GM23338 (cell line): ENCODE results near the gene GLS. TPM values are rescaled to one million over a fixed set of nuclear protein-coding genes. Genes with fewer than 3 reads are reported as not detected.

ENCODE experiments used
- ATAC-seq: fragments of 200-7000 bp; cut with Tn5 transposase; 3 replicates; pipeline ENCODE4 v1.9.1; 2020
- DNase-seq: peaks from one replicate; pipeline ENCODE4 v3.0.0-alpha.2; 2015; ENCODE audit warnings: low spot score
- H2AFZ ChIP-seq: fragments of 200-600 bp; sonication (generic); 2 replicates; pipeline ENCODE4 v1.8.0; 2016; ENCODE audit warnings: antibody characterized with exemption, mild to moderate bottlenecking, moderate library complexity
- H3F3A ChIP-seq: fragments of 200-600 bp; sonication (generic); replicated peaks from 2 replicates; pipeline ENCODE4 v1.8.0; 2017; ENCODE audit warnings: antibody characterized with exemption, mixed run types, low read depth
- H3K27ac ChIP-seq: fragments of 200-600 bp; sonication (generic); 2 replicates; pipeline ENCODE4 v1.6.1; 2016; ENCODE audit warnings: low read depth
- H3K27me3 ChIP-seq: fragments of 200-600 bp; sonication (generic); 2 replicates; pipeline ENCODE4 v1.8.0; 2016; ENCODE audit warnings: mild to moderate bottlenecking, mixed run types, moderate library complexity; ENCODE audit not compliant: insufficient read depth
- H3K36me3 ChIP-seq: fragments of 200-600 bp; sonication (generic); 2 replicates; pipeline ENCODE4 v1.8.0; 2016; ENCODE audit warnings: mild to moderate bottlenecking; ENCODE audit not compliant: insufficient read depth
- H3K4me1 ChIP-seq: fragments of 200-600 bp; sonication (generic); 2 replicates; pipeline ENCODE4 v1.8.0; 2016; ENCODE audit warnings: mild to moderate bottlenecking, moderate library complexity; ENCODE audit not compliant: insufficient read depth
- H3K4me2 ChIP-seq: fragments of 200-600 bp; sonication (generic); 2 replicates; pipeline ENCODE4 v1.7.1; 2017; ENCODE audit warnings: mixed run types
- H3K4me3 ChIP-seq: fragments of 200-600 bp; sonication (generic); 2 replicates; pipeline ENCODE4 v1.6.1; 2016; ENCODE audit warnings: mixed run types
- H3K79me2 ChIP-seq: fragments of 200-600 bp; sonication (generic); replicated peaks from 2 replicates; pipeline ENCODE4 v1.8.0; 2017; ENCODE audit warnings: mild to moderate bottlenecking; ENCODE audit not compliant: insufficient read depth
- H3K9me2 ChIP-seq: fragments of 200-600 bp; sonication (generic); 2 replicates; pipeline ENCODE4 v1.8.0; 2017; ENCODE audit not compliant: insufficient read depth
- H4K20me1 ChIP-seq: fragments of 200-600 bp; sonication (generic); replicated peaks from 2 replicates; pipeline ENCODE4 v1.8.0; 2017; ENCODE audit warnings: mild to moderate bottlenecking; ENCODE audit not compliant: insufficient read depth
- H3K27ac Mint-ChIP-seq: 2 replicates; pipeline ENCODE4 v1.8.0; 2020; ENCODE audit warnings: inconsistent platforms, mild to moderate bottlenecking, moderate library complexity, mixed read lengths
- H3K27me3 Mint-ChIP-seq: 3 replicates; pipeline ENCODE4 v1.8.0; 2022; ENCODE audit warnings: low read depth, mild to moderate bottlenecking, moderate library complexity, mixed read lengths, inconsistent platforms; ENCODE audit not compliant: insufficient read depth, poor library complexity
- H3K36me3 Mint-ChIP-seq: 3 replicates; pipeline ENCODE4 v1.8.0; 2021; ENCODE audit warnings: low read depth, mild to moderate bottlenecking, inconsistent platforms, moderate library complexity, mixed read lengths
- H3K4me1 Mint-ChIP-seq: 3 replicates; pipeline ENCODE4 v1.8.0; 2020; ENCODE audit warnings: mild to moderate bottlenecking, inconsistent platforms, mixed read lengths
- H3K4me3 Mint-ChIP-seq: 3 replicates; pipeline ENCODE4 v1.8.0; 2021; ENCODE audit warnings: moderate library complexity, mild to moderate bottlenecking, inconsistent platforms, mixed read lengths
- H3K9me3 Mint-ChIP-seq: 3 replicates; pipeline ENCODE4 v1.8.0; 2020; ENCODE audit warnings: moderate library complexity, mild to moderate bottlenecking, inconsistent platforms, mixed read lengths
- CREB1 ChIP-seq: fragments of 250-450 bp; sonication (Bioruptor Pico); IDR thresholded peaks from 2 replicates; pipeline ENCODE4 v1.5.0; 2020; ENCODE audit warnings: low read depth, mild to moderate bottlenecking, moderate library complexity
- EZH2 ChIP-seq: fragments of 200-600 bp; sonication (generic); IDR thresholded peaks from one replicate; pipeline ENCODE4 v1.8.0; 2017; ENCODE audit warnings: antibody characterized with exemption, mild to moderate bottlenecking, low read depth; ENCODE audit not compliant: unreplicated experiment
- EZH2phosphoT487 ChIP-seq: fragments of 200-600 bp; sonication (generic); IDR thresholded peaks from one replicate; pipeline ENCODE4 v1.8.1; 2018; ENCODE audit warnings: antibody characterized with exemption; ENCODE audit not compliant: unreplicated experiment
- NANOG ChIP-seq: IDR thresholded peaks from 2 replicates; pipeline ENCODE4 v1.6.1; 2016; ENCODE audit warnings: antibody characterized with exemption, borderline replicate concordance
- POLR2AphosphoS5 ChIP-seq: IDR thresholded peaks from 2 replicates; pipeline ENCODE4 v1.6.1; 2016; ENCODE audit warnings: antibody characterized with exemption, low read depth
- STAT1 ChIP-seq: IDR thresholded peaks from one replicate; pipeline ENCODE4 v1.6.1; 2016; ENCODE audit warnings: antibody characterized with exemption; ENCODE audit not compliant: unreplicated experiment
- ZNF114 ChIP-seq: fragments of 250-450 bp; sonication (Bioruptor Pico); IDR thresholded peaks from 2 replicates; pipeline ENCODE4 v1.5.0; 2020; ENCODE audit warnings: mild to moderate bottlenecking, moderate library complexity
- ZNF331 ChIP-seq: fragments of 250-450 bp; sonication (Bioruptor Pico); IDR thresholded peaks from 2 replicates; pipeline ENCODE4 v1.5.0; 2020; ENCODE audit warnings: low read depth, mild to moderate bottlenecking, moderate library complexity
- polyA plus RNA-seq: library from polyadenylated mRNA; unstranded; fragments of >200 nt; fragmentation: Nextera tagmentation; extraction: Ambion mirVana; gene quantifications from 2 replicates; pipeline ENCODE4 v1.2.1, GENCODE V29; 2016
- total RNA-seq: library from RNA; depleted of rRNA; stranded (reverse); fragments of >200 nt; shearing (Covaris generic); gene quantifications from 2 replicates; pipeline ENCODE4 v1.2.3, GENCODE V29; 2014
- TF ChIP-seq, protein P1 (sequence below), 2 experiments: fragments of 200-600 bp in 1 of 2; sonication (generic) in 1 of 2; conservative IDR thresholded peaks; 2 replicates each; pipeline versions ENCODE4 v1.5.1 to v1.6.1; 2016 to 2017; ENCODE audit warnings: antibody characterized with exemption in 2 of 2, low read depth in 2 of 2, mild to moderate bottlenecking in 2 of 2, moderate library complexity in 1 of 2
- TF ChIP-seq, protein P2 (sequence below): IDR thresholded peaks from 2 replicates; pipeline ENCODE4 v1.6.1; 2016; ENCODE audit warnings: antibody characterized with exemption

The GLS gene
- total and polyA plus RNA-seq, 2 experiments from 2014 or later: 38.1 to 172 TPM

DNA sequence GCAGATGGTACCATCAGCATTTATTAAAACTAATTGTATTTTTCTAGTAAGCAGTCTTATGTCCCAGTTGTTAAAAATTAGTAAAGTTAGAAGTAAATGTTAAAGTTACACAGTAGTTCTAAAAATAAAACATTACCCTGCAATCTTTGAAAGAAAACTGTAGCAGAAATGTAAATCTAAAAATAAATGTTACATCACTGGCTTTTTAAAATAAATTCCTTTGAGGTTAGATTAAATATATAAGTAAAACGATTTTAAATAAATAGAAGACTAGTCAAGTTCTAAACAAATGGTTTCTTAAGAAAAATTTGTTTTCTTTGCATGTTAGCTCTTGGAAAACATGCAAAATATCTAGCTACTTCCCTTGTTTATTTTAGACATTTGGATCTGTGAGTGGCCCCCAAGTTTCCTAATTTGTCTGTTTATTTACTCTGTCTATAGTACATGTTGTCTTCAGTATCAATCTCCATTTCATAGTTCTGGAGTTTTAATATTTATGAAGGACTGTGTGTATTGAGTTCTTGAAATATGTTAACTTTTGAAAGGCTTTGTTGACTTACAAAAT, 58.2 kb downstream of the GLS start:
- ATAC-seq (no peak), DNase-seq (no peak)
- no peak overlapping the region for H3K4me3 ChIP-seq
- peaks cover 54% of the 10 kb centered on the region for H3K4me1 ChIP-seq
- no peaks in the 10 kb centered on the region for H3K27me3 ChIP-seq
- H3K36me3 ChIP-seq: no peaks in the 10 kb centered on the region
- no peaks in the 10 kb centered on the region for H3K9me2 ChIP-seq
- peak overlapping the region; percentile 23 for H3K4me2 ChIP-seq
- H4K20me1 ChIP-seq: no peaks in the 10 kb centered on the region
- no peak overlapping the region for H3K27ac ChIP-seq
- no peak overlapping the region for H2AFZ ChIP-seq
- Mint-ChIP-seq H3K36me3 (no peaks in the 10 kb centered on the region), H3K9me3 (no peaks in the 10 kb centered on the region), H3K27me3 (no peaks in the 10 kb centered on the region), H3K4me3 (peak overlapping the region; percentile 39), H3K27ac (peak overlapping the region; percentile 96), H3K4me1 (peaks cover 52% of the 10 kb centered on the region; the same call in 2 of the 3 replicates)
- H3K79me2 ChIP-seq: no peaks in the 10 kb centered on the region
- TF ChIP-seq POLR2AphosphoS5 (no peak), NANOG (no peak), CREB1 (CRISPR knock-in tag) (no peak), ZNF331 (CRISPR knock-in tag) (no peak)
- TF ChIP-seq, protein P1, sequence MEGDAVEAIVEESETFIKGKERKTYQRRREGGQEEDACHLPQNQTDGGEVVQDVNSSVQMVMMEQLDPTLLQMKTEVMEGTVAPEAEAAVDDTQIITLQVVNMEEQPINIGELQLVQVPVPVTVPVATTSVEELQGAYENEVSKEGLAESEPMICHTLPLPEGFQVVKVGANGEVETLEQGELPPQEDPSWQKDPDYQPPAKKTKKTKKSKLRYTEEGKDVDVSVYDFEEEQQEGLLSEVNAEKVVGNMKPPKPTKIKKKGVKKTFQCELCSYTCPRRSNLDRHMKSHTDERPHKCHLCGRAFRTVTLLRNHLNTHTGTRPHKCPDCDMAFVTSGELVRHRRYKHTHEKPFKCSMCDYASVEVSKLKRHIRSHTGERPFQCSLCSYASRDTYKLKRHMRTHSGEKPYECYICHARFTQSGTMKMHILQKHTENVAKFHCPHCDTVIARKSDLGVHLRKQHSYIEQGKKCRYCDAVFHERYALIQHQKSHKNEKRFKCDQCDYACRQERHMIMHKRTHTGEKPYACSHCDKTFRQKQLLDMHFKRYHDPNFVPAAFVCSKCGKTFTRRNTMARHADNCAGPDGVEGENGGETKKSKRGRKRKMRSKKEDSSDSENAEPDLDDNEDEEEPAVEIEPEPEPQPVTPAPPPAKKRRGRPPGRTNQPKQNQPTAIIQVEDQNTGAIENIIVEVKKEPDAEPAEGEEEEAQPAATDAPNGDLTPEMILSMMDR (conservative IDR thresholded peaks at IDR 0.05; ENCODE audit: low read depth in 2 of 2): no peak
- H3F3A ChIP-seq: no peaks in the 10 kb centered on the region

DNA sequence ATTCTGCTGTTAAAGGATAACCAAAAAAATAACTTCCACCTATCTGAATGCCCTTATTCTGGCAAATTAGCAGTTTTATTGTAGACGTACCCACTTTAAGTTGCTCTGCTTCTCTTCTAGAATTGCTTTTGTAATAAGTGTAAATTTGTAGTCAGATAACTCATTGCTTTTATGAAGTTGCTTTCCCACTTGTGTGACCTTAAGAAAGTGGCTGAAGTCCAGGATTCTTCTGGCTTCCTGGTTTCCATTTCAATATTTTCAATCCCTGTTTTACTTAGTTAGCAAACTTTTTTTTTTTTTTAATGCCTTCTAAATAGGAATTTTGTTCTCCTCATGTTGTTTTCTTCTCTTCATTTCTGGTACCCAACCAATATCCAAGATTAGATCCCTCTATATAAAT, 59.8 kb downstream of the GLS start:
- DNase-seq: no peak
- no peak overlapping the region for H3K27ac ChIP-seq
- no peaks in the 10 kb centered on the region for H3K36me3 Mint-ChIP-seq

More for the DNA sequence above, 59.8 kb downstream of the GLS start:
- Mint-ChIP-seq H3K4me1 (peaks cover 39% of the 10 kb centered on the region; the same call in 2 of the 3 replicates), H3K27me3 (no peaks in the 10 kb centered on the region), H3K4me3 (no peak overlapping the region), H3K9me3 (no peaks in the 10 kb centered on the region), H3K27ac (no peak overlapping the region)
- H3K4me3 ChIP-seq: no peak overlapping the region
- no peaks in the 10 kb centered on the region for H3K79me2 ChIP-seq
- ATAC-seq: no peak
- no peaks in the 10 kb centered on the region for H4K20me1 ChIP-seq
- H3F3A ChIP-seq: no peaks in the 10 kb centered on the region
- no peaks in the 10 kb centered on the region for H3K9me2 ChIP-seq
- peaks cover 39% of the 10 kb centered on the region for H3K4me1 ChIP-seq
- no peaks in the 10 kb centered on the region for H3K36me3 ChIP-seq
- TF ChIP-seq EZH2phosphoT487 (no peak), NANOG (no peak), ZNF331 (CRISPR knock-in tag) (no peak), ZNF114 (CRISPR knock-in tag) (no peak), EZH2 (no peak), CREB1 (CRISPR knock-in tag) (no peak), POLR2AphosphoS5 (no peak), STAT1 (no peak)
- TF ChIP-seq, protein P1 (conservative IDR thresholded peaks at IDR 0.05; ENCODE audit: low read depth in 2 of 2): no peak
- TF ChIP-seq, protein P2, sequence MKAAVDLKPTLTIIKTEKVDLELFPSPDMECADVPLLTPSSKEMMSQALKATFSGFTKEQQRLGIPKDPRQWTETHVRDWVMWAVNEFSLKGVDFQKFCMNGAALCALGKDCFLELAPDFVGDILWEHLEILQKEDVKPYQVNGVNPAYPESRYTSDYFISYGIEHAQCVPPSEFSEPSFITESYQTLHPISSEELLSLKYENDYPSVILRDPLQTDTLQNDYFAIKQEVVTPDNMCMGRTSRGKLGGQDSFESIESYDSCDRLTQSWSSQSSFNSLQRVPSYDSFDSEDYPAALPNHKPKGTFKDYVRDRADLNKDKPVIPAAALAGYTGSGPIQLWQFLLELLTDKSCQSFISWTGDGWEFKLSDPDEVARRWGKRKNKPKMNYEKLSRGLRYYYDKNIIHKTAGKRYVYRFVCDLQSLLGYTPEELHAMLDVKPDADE: no peak
- H3K27me3 ChIP-seq: no peaks in the 10 kb centered on the region
- no peak overlapping the region for H3K4me2 ChIP-seq
- H2AFZ ChIP-seq: no peak overlapping the region
